Stomach (tissue), 9 donors: ENCODE data around the gene OTULINL. TPM values are rescaled to one million over a fixed set of nuclear protein-coding genes. Genes with fewer than 3 reads are reported as not detected.

ENCODE experiments used
- DNase-seq, 2 donors: peaks; one replicate each; pipeline versions ENCODE4 v3.0.0 to v3.0.0-alpha.2; 2013 to 2019
- H3K27ac ChIP-seq, 5 donors: fragments of 200-600 bp in 4 of 5; sonication (generic) in 4 of 5; one replicate each; pipeline ENCODE4 v1.5.1; 2013 to 2019; ENCODE audit warnings: mild to moderate bottlenecking in 1 of 5, moderate library complexity in 1 of 5
- H3K27me3 ChIP-seq, 3 donors: fragments of 200-600 bp; sonication (generic); one replicate each; pipeline ENCODE4 v1.5.1; 2017 to 2019; ENCODE audit warnings: mixed run types in 1 of 3
- H3K36me3 ChIP-seq, 4 donors: fragments of 200-600 bp; sonication (generic); 1 replicate in 3 of 4; 2 replicates in 1 of 4; pipeline ENCODE4 v1.5.1; 2016 to 2019
- H3K4me1 ChIP-seq, 4 donors: fragments of 200-600 bp; sonication (generic); one replicate each; pipeline ENCODE4 v1.5.1; 2016 to 2019
- H3K4me3 ChIP-seq, 4 donors: fragments of 200-600 bp; sonication (generic) in 3 of 4; one replicate each; pipeline ENCODE4 v1.5.1; 2016 to 2019; ENCODE audit warnings: mild to moderate bottlenecking in 1 of 4
- H3K9me3 ChIP-seq, 4 donors: fragments of 200-600 bp; sonication (generic); one replicate each; pipeline ENCODE4 v1.5.1; 2016 to 2019
- EP300 ChIP-seq: sonication (generic); formaldehyde crosslinking; IDR thresholded peaks from one replicate; pipeline ENCODE4 v1.6.1; 2017; ENCODE audit warnings: antibody characterized with exemption
- POLR2A ChIP-seq, 4 donors: fragments of 450-650 bp; IDR thresholded peaks; one replicate each; pipeline ENCODE4 v1.6.1; 2016; ENCODE audit warnings: antibody characterized with exemption in 4 of 4, control low read depth in 2 of 4, mild to moderate bottlenecking in 1 of 4, moderate library complexity in 1 of 4
- POLR2AphosphoS5 ChIP-seq, 3 donors: sonication (generic); formaldehyde crosslinking; IDR thresholded peaks; one replicate each; pipeline ENCODE4 v1.6.1; 2016; ENCODE audit warnings: antibody characterized with exemption in 3 of 3
- WGBS, 5 donors: extraction: QIAGEN DNeasy Blood & Tissue Kit in 3 of 5; methylation state at CpG; one replicate each; pipeline versions ENCODE4 v1.1.5 to v1.1.7; 2013 to 2018; 5-methylcytosine and 5-hydroxymethylcytosine counted together
- intact Hi-C: fragments of 100-400 bp; cut with DNase I; formaldehyde crosslinking; loops from one replicate; pipeline ENCODE4 v1.15.1; 2023; ENCODE audit warnings: low total_unique reads
- polyA plus RNA-seq, 3 donors: library from polyadenylated mRNA; stranded (reverse); fragments of 200-250 nt; gene quantifications; one replicate each; pipeline ENCODE4 v1.2.3, GENCODE V29; 2013
- total RNA-seq, 5 donors: library from RNA; depleted of rRNA; stranded (reverse); fragments of >200 nt; gene quantifications; one replicate each; pipeline versions ENCODE4 v1.1.0 to v1.2.3, GENCODE V29; 2014 to 2016
- TF ChIP-seq, protein P1 (sequence below), 7 experiments: fragments of 450-650 bp in 4 of 7; fragments of 200-600 bp in 3 of 7; sonication (generic) in 3 of 7; IDR thresholded peaks; one replicate each; pipeline ENCODE4 v1.5.1; 2016 to 2019; ENCODE audit warnings: antibody characterized with exemption in 7 of 7, control low read depth in 2 of 7, mild to moderate bottlenecking in 1 of 7
- donor health status: healthy with polysubstance abuse.
- donor health status: Bipolar disorder and iron deficiency.
- donor health status: healthy.

OTULINL gene
- total and polyA plus RNA-seq, 8 donors = 0.93 to 31.0 (median 15.1) TPM

DNA sequence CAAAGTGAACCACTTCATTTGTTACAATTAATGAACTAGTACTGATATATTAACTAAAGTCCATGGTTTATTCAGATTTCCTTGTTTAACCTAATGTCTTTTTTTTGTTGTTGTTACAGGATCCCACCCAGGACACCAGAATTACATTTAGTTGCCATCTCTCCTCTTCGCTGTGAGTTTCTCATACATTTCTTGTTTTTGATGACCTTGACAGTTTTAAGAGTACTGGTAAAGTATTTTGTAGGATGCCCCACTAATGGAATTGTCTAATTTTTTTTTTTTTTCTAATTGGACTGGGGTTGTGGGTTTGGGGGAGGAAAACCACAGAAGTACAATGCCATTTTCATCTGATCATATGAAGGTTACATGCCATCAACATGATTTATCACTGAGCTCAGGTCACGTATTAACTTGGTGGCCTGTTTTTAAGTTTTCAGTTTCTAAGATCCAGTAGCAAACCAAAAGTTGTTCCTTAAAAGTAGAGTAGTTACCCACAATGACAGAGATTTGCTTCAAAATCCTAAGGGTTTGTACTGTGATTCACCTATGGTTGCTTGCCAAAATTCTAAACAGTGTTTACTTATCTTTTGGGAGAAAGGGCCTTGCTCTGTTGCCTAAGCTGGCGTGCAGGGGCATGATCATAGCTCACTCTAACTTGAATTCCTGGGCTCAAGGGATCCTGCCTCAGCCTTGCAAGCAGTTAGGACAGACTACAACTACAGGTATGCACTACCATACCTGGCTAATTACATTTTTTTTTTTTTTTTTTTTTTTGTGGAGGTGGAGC, 78.4 kb downstream of the OTULINL start:
- intact Hi-C loops = no loop called here
- TF ChIP-seq POLR2A (IDR thresholded peaks at IDR 0.05) (no peak), EP300 (no peak), POLR2AphosphoS5 (IDR thresholded peaks at IDR 0.05) (no peak)
- TF ChIP-seq, protein P1, sequence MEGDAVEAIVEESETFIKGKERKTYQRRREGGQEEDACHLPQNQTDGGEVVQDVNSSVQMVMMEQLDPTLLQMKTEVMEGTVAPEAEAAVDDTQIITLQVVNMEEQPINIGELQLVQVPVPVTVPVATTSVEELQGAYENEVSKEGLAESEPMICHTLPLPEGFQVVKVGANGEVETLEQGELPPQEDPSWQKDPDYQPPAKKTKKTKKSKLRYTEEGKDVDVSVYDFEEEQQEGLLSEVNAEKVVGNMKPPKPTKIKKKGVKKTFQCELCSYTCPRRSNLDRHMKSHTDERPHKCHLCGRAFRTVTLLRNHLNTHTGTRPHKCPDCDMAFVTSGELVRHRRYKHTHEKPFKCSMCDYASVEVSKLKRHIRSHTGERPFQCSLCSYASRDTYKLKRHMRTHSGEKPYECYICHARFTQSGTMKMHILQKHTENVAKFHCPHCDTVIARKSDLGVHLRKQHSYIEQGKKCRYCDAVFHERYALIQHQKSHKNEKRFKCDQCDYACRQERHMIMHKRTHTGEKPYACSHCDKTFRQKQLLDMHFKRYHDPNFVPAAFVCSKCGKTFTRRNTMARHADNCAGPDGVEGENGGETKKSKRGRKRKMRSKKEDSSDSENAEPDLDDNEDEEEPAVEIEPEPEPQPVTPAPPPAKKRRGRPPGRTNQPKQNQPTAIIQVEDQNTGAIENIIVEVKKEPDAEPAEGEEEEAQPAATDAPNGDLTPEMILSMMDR (IDR thresholded peaks at IDR 0.05) = no peak
- H3K36me3 ChIP-seq = no peaks in the 10 kb centered on the region
- H3K27ac ChIP-seq = no peak overlapping the region
- H3K9me3 ChIP-seq = no peaks in the 10 kb centered on the region
- 83 to 92% (median 90%) methylated on average over 3 of the region's 3 CpGs for WGBS, 5 donors
- peaks cover 0 to 13% (median 12%) of the 10 kb centered on the region in 4 donors for H3K4me1 ChIP-seq
- no peak overlapping the region for H3K4me3 ChIP-seq
- no peaks in the 10 kb centered on the region for H3K27me3 ChIP-seq
- DNase-seq = no peak

DNA sequence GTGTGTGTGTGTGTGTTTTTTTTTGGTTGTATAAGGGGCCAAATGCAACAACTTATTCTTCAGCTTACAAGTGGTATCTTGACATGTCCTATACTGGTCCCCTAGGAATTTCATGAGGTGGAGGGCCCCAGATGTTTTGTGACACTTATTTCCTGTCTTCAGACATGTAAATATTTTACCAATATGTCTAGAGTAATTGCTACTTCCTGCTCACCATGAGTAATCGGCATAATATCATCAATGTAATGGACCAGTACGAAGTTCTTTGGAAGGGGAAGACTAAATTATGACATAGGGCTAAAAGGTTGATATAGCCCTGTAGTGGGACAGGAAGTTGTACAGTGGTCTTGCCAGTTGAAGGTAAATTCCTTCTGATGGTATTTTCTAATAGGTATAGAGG, 79.2 kb downstream of the OTULINL start:
- H3K4me1 ChIP-seq = peaks cover 5 to 20% (median 17%) of the 10 kb centered on the region in 4 donors
- no peak overlapping the region for H3K27ac ChIP-seq
- WGBS, 5 donors = 65 to 80% (median 69%) methylated on average over 2 of the region's 2 CpGs
- TF ChIP-seq POLR2AphosphoS5 (IDR thresholded peaks at IDR 0.05) (no peak), EP300 (no peak), POLR2A (IDR thresholded peaks at IDR 0.05) (no peak)
- TF ChIP-seq, protein P1 (IDR thresholded peaks at IDR 0.05) = no peak
- no peaks in the 10 kb centered on the region for H3K27me3 ChIP-seq
- H3K9me3 ChIP-seq = no peaks in the 10 kb centered on the region
- H3K4me3 ChIP-seq = no peak overlapping the region
- intact Hi-C loops = no loop called here
- no peaks in the 10 kb centered on the region for H3K36me3 ChIP-seq
- no peak for DNase-seq

Other genes with a start within 250 kb of the OTULINL start
- gene OTULIN, start 82.9 kb downstream of the OTULINL start, total RNA-seq = 10 to 100 TPM in 4 of 5 donors, 1 to 10 TPM in 1; 7.0 to 47.2 (median 40.3) TPM
- gene OTULIN, start 82.9 kb downstream of the OTULINL start, polyA plus RNA-seq = 1 to 10 TPM; 2.5 to 8.7 (median 6.3) TPM